Stomach smooth muscle (tissue), 2 donors: Measurements from ENCODE around the gene NRN1L.
"Not testable (repeated sequence)": the region's sequence is repeated elsewhere in the genome, so short reads cannot be mapped to it uniquely, and the experiment has no call there.

Experiments
- H3K27ac ChIP-seq: one replicate; pipeline ENCODE4 v1.7.0; 2013; ENCODE audit warnings: mild to moderate bottlenecking, low read length, inconsistent platforms
- H3K27me3 ChIP-seq, 2 donors: one replicate each; pipeline ENCODE4 v1.7.0; 2013; ENCODE audit warnings: low read length in 2 of 2; ENCODE audit not compliant: insufficient read depth in 2 of 2, control insufficient read depth in 1 of 2
- H3K36me3 ChIP-seq, 2 donors: one replicate each; pipeline ENCODE4 v1.7.0; 2013; ENCODE audit warnings: low read length in 2 of 2; ENCODE audit not compliant: control insufficient read depth in 2 of 2, insufficient read depth in 2 of 2
- H3K4me1 ChIP-seq: one replicate; pipeline ENCODE4 v1.7.0; 2013; ENCODE audit warnings: low read length; ENCODE audit not compliant: control insufficient read depth, insufficient read depth
- H3K4me3 ChIP-seq, 2 donors: one replicate each; pipeline ENCODE4 v1.7.0; 2013; ENCODE audit warnings: low read length in 2 of 2
- H3K9ac ChIP-seq, 2 donors: one replicate each; pipeline ENCODE4 v1.7.0; 2013; ENCODE audit warnings: low read length in 2 of 2, mild to moderate bottlenecking in 1 of 2
- H3K9me3 ChIP-seq, 2 donors: one replicate each; pipeline ENCODE4 v1.7.0; 2013; ENCODE audit warnings: low read length in 2 of 2; ENCODE audit not compliant: control insufficient read depth in 2 of 2
- donor health status: healthy.
- donor health status: Pancreatic carcinoma.

NRN1L gene

DNA sequence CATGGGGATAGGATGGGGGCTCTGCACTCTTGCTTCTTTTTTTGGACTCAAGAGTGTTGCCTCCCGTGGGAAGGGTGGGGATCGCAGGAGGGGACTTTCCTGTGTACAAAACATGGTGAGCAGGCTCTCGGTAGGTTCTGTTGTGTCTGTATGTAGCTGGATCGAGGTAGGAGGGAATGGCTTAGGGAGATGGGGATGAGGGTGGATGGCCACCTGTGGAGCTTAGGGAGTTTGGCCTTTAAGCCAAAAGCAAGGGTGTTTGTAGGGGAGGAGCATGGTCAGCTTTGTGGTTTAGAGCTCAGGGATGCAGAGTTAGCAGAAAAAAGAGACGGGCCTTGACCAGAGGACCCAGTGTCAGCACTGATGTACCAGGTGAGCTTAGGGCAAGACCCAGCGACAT, 22.8 kb upstream of the NRN1L start:
- Histone ChIP-seq H3K4me1 (peaks cover 48% of the 10 kb centered on the region), H3K27me3 (no peaks in the 10 kb centered on the region), H3K9me3 (no peaks in the 10 kb centered on the region), H3K27ac (peak overlapping the region; percentile 80), H3K9ac (no peak overlapping the region), H3K4me3 (no peak overlapping the region), H3K36me3 (peaks cover 5 to 11% of the 10 kb centered on the region in 2 donors)

DNA sequence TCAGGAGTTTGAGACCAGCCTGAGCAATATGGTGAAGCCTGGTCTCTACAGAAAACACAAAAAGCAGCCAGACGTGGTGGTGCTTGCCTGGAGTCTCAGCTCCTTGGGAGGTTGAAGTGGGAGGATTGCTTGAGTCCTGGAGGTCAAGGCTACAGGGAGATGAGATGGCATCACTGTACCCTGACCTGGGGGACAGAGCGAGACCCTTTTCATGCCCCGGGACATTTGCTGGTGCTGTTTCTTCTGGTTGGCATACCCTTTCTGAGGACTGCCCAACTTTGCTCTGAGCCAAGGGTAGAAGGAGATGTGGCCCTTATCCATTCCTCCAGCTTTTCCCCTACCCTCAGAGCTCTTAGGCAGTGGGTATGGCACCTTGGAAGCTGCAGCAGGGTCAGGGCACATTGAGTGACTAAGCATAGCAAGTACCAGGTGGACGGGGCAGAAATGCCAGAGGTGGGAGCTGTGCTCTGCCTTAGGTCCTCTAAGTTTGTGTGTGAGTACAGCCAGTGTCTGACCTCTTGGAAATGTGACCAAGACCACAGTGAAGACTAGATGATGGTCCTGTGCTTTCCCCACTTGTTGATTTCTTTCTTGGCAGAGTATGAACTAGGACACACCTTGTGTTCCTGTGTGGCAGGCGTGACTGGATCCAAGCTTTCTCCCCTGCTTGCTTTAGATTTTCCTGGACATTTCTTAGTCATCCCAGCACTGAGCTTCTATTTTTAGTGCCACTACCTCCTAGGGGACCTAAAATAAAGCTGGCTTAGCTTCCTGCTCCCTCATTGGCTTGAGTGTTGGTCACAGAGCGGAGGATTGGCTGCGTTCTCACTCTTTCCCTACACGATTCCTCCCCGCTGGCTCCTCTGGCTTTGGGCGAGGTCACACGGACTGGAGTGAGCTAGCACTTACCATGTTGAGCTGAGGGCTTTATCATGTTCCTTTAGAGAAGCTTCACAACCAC, 21.8 kb upstream of the NRN1L start:
- H3K4me1 ChIP-seq: peaks cover 39% of the 10 kb centered on the region
- no peaks in the 10 kb centered on the region for H3K27me3 ChIP-seq
- H3K9me3 ChIP-seq: no peaks in the 10 kb centered on the region
- peaks cover 5 to 16% of the 10 kb centered on the region in 2 donors for H3K36me3 ChIP-seq
- H3K27ac ChIP-seq: peak overlapping the region; percentile 80
- H3K4me3 ChIP-seq: peak overlapping the region in 1 of 2 donors; percentile 62
- peak overlapping the region in 1 of 2 donors; percentile 29 for H3K9ac ChIP-seq

DNA sequence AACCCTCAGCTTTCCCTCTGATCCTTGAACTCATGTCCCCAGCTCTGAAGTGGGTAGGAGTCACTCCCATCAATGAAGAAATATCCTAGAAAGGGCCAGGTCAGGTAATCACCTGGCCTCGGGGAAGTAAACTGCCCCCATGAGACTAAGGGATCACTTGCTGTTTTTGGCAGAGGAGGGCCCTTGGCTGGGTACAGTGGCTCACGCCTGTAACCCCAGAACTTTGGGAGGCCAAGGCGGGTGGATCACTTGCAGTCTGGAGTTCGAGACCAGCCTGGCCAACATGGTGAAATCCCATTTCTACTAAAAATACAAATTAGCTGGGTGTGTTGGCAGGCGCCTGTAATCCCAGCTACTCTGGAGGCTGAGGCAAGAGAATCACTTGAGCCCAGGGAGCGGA, 20.6 kb upstream of the NRN1L start:
- H3K4me3 ChIP-seq: peak overlapping the region in 1 of 2 donors; percentile 62
- peak overlapping the region in 1 of 2 donors; percentile 29 for H3K9ac ChIP-seq

DNA sequence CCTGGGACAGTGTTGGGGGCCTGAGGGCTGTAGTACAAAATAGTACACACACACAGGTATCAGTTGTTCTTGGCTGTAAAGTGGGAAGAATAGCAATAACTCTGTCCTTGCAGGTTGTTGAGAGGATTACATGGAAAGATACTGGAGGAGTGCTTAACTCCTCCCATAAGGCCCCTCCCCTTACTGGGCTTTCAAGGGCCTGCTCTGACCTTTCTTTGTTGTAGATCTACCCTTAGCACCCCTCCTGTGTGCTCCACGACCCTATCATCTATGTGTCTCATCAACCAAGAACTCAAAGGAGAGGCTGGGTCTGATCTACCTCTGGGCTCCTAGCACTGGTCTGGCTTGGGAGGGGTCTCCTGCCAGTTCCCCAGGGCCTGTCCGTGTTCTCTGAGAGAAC, 20.1 kb upstream of the NRN1L start:
- H3K9me3 ChIP-seq: no peaks in the 10 kb centered on the region
- H3K4me1 ChIP-seq: peaks cover 32% of the 10 kb centered on the region
- no peak overlapping the region for H3K4me3 ChIP-seq
- peaks cover 5 to 26% of the 10 kb centered on the region in 2 donors for H3K36me3 ChIP-seq
- H3K27me3 ChIP-seq: no peaks in the 10 kb centered on the region
- H3K9ac ChIP-seq: no peak overlapping the region
- H3K27ac ChIP-seq: no peak overlapping the region

More for the DNA sequence above, 20.6 kb upstream of the NRN1L start:
- H3K27ac ChIP-seq: peak overlapping the region; percentile 80
- not testable (repeated sequence) for H3K27me3 ChIP-seq, H3K9me3 ChIP-seq
- peaks cover 5 to 26% of the 10 kb centered on the region in 2 donors for H3K36me3 ChIP-seq
- peaks cover 32% of the 10 kb centered on the region for H3K4me1 ChIP-seq

DNA sequence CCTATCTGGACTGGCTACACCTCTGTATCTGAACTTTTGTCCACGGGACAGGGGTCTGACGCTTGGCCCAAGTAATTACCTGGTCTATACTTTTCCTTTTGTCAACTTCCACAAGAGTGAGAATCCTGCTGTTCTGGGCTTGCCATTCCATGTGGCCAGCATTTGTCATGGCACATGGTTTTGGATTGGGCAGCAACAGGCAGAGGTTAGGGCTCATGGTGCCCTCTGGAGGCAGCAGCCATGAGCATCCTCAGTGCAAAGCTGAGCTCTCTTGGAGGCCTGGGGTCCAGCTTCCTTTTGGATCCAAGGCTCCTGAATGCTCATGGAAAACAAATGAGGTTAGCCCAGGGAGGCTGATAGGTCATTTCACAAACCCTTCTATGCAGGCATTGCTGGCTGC, 19.4 kb upstream of the NRN1L start:
- H3K36me3 ChIP-seq: peaks cover 8 to 26% of the 10 kb centered on the region in 2 donors
- no peak overlapping the region for H3K27ac ChIP-seq
- no peak overlapping the region for H3K9ac ChIP-seq

DNA sequence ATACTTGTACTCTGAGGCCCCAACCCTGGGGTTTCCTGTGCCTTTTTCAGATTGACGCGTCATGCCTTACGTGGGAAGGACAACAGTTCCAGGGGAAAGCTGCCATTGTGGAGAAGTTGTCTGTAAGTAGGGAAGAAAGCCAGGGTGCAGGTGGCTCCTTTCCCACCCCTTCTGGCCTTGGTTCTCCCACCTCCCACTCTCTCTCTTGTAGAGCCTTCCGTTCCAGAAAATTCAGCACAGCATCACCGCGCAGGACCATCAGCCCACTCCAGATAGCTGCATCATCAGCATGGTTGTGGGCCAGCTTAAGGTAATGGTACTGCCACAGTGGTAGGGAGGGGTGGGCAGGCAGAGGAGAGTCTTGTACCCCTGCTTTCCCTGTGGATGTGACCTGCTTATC, 16.4 kb upstream of the NRN1L start:
- H3K27ac ChIP-seq: no peak overlapping the region
- peaks cover 8 to 30% of the 10 kb centered on the region in 2 donors for H3K36me3 ChIP-seq
- no peak overlapping the region for H3K4me3 ChIP-seq
- no peaks in the 10 kb centered on the region for H3K9me3 ChIP-seq
- H3K4me1 ChIP-seq: peaks cover 19% of the 10 kb centered on the region
- no peak overlapping the region for H3K9ac ChIP-seq
- H3K27me3 ChIP-seq: no peaks in the 10 kb centered on the region

More for the DNA sequence above, 19.4 kb upstream of the NRN1L start:
- peaks cover 32% of the 10 kb centered on the region for H3K4me1 ChIP-seq
- H3K4me3 ChIP-seq: no peak overlapping the region
- H3K27me3 ChIP-seq: no peaks in the 10 kb centered on the region
- no peaks in the 10 kb centered on the region for H3K9me3 ChIP-seq

DNA sequence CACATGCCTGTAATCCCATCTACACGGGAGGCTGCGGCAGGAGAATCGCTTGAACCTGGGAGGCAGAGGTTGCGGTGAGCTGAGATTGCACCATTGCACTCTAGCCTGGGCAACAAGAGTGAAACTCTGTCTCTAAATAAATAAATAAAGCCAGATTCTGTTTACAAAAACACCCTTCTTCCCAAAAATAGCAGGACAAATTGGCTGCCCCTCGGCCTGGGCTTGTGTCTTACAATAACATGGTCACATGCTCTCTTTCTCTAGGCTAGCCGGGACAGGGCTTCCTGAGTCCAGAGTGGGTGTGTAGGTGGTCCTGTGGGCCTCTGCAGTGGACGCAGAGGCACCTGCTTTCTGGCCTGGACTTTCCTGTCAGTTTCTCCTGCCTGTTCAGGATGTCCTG, 15.0 kb upstream of the NRN1L start:
- H3K4me3 ChIP-seq: no peak overlapping the region
- H3K9me3 ChIP-seq: no peaks in the 10 kb centered on the region
- peaks cover 8 to 30% of the 10 kb centered on the region in 2 donors for H3K36me3 ChIP-seq
- no peak overlapping the region for H3K27ac ChIP-seq
- H3K27me3 ChIP-seq: no peaks in the 10 kb centered on the region
- H3K4me1 ChIP-seq: peaks cover 20% of the 10 kb centered on the region
- no peak overlapping the region for H3K9ac ChIP-seq

DNA sequence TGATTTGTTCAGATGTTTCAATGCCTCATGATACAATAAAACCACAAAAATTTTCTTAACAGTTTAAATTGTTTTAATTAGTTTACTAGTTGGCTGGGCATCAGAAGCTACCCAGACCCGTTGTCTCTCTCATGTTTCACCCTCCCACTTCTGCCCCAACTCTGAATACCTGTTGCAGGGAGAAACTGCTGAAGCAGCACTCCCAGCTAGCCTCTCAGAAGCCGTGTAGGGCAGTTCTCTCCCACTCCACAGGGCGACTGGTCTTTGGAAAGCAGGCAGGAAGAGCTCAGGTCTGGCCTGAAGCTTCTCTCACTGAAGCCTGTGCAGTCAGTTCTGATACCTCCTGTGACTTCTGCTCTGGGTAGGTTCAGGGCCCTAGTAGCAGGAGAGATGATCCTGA, 13.4 kb upstream of the NRN1L start:
- H3K27me3 ChIP-seq: no peaks in the 10 kb centered on the region
- no peaks in the 10 kb centered on the region for H3K9me3 ChIP-seq
- peaks cover 29% of the 10 kb centered on the region for H3K4me1 ChIP-seq
- H3K9ac ChIP-seq: no peak overlapping the region
- no peak overlapping the region for H3K27ac ChIP-seq
- H3K4me3 ChIP-seq: no peak overlapping the region
- H3K36me3 ChIP-seq: peaks cover 8 to 28% of the 10 kb centered on the region in 2 donors

DNA sequence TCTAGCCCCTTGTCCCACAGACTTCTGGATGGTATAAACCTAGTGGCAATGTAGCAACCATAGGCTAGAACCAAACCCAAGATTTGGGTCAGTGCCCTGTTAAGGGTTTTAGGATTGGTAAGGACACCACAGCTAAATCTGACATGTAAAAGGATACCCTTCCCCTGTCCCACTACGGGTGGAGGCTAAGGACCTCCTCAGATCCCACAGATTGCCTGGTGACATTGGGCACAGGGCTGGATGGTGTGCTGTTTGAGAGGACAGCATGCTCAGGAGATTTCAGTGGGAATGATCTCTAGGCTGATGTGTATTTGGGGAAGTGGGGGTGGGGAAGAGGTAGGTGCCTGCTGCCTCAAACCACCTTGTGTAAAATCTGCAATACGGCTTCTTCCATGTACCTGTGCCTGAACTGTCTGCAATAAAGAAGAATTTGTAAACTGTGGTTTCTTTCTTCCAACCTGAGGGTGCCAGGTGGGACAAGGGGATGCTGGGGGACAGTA, 12.5 kb upstream of the NRN1L start:
- H3K27ac ChIP-seq: peak overlapping the region; percentile 70
- H3K9ac ChIP-seq: peak overlapping the region; percentile 90 to 92
- H3K4me3 ChIP-seq: peak overlapping the region; percentile 83 to 93
- H3K36me3 ChIP-seq: peaks cover 17 to 37% of the 10 kb centered on the region in 2 donors
- H3K4me1 ChIP-seq: peaks cover 29% of the 10 kb centered on the region
- H3K9me3 ChIP-seq: no peaks in the 10 kb centered on the region
- H3K27me3 ChIP-seq: no peaks in the 10 kb centered on the region

DNA sequence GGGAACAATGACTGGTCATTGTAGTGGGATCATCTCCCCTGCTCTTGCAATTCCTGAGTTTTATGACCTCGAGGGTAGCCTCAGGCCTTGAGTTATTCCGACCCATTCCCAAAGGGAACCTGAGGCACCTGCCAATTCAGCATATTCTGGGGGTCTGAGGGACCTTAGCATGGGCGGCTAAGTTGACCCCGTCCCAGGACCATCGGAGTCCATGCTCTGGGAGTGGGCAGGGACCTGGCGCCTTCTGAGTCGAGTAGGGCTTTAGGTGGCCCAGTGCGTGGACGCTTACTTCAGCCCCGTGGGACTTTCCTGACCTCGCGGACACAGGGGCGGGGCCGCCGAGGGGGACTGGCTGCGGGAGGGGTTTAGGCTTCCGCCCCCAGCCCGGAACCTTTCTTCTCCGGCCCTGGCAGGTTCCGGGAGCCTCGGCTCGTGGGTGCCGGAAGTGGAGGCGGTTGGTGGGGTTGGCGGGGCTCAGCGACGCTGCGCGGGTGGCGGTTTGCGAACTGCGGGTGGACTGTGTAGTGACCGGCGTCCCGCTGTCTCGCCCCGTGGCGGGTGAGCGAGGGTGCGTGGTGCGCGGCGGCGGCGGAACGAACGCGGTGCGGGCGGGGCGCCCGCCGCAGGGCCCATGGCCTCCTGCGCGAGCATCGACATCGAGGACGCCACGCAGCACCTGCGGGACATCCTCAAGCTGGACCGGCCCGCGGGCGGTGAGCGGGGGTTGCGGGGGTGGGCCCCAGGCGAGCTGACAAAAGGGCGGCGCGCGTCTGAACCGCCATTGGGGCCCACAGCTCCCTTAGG, 11.9 kb upstream of the NRN1L start, which contains the start of gene EDC4:
EDC4 (plus strand) TSS at position 422 of the 804 bp plus-strand sequence; CDS start at position 632, 210 bp downstream.
- H3K4me1 ChIP-seq: peaks cover 29% of the 10 kb centered on the region
- no peaks in the 10 kb centered on the region for H3K27me3 ChIP-seq
- H3K4me3 ChIP-seq: peak within 1 kb of the TSS; percentile 83 to 93
- H3K27ac ChIP-seq: peak within 1 kb of the TSS; percentile 70
- H3K9me3 ChIP-seq: no peaks in the 10 kb centered on the region
- peak within 1 kb of the TSS; percentile 90 to 92 for H3K9ac ChIP-seq
- peaks cover 23 to 38% of the 10 kb centered on the region in 2 donors for H3K36me3 ChIP-seq
